ENCODE results near the gene GPRIN2. TPM values are rescaled to one million over a fixed set of nuclear protein-coding genes. Genes with fewer than 3 reads are reported as not detected.
"Not testable (repeated sequence)": the region's sequence is repeated elsewhere in the genome, so short reads cannot be mapped to it uniquely, and the experiment has no call there.

GPRIN2 gene
- total RNA-seq, 1 experiment from 2014 or later = not detected

GRCh38 chr10:46520941-46521340 is 35.5 kb downstream of the GPRIN2 start:
- DNase-seq (ENCODE audit: low spot score) = peak; percentile 83

GRCh38 chr10:46520381-46520780 is 36.1 kb downstream of the GPRIN2 start:
- no peak for DNase-seq (ENCODE audit: low spot score)

GRCh38 chr10:46518028-46518725 is 38.3 kb downstream of the GPRIN2 start:
- no peak for DNase-seq (ENCODE audit: low spot score)

- DNase-seq (ENCODE audit: low spot score) = no peak
These were observed 38.9 kb downstream of the GPRIN2 start for GRCh38 chr10:46517541-46517940.

GRCh38 chr10:46516660-46517416 is 39.6 kb downstream of the GPRIN2 start:
- peak; percentile 78 for DNase-seq (ENCODE audit: low spot score)

- no peak for DNase-seq (ENCODE audit: low spot score)
These were observed 40.7 kb downstream of the GPRIN2 start for GRCh38 chr10:46515793-46516192.

- DNase-seq (ENCODE audit: low spot score) = no peak
These were observed 41.1 kb downstream of the GPRIN2 start for GRCh38 chr10:46515366-46515765.

- DNase-seq (ENCODE audit: low spot score) = no peak
These were observed 41.6 kb downstream of the GPRIN2 start for GRCh38 chr10:46514899-46515298.

- no peak for DNase-seq (ENCODE audit: low spot score)
These were observed 42.0 kb downstream of the GPRIN2 start for GRCh38 chr10:46514431-46514861.

- not testable (repeated sequence) for DNase-seq (ENCODE audit: low spot score)
These were observed 43.1 kb downstream of the GPRIN2 start for GRCh38 chr10:46513333-46513732.

- DNase-seq (ENCODE audit: low spot score) = not testable (repeated sequence)
These were observed 43.7 kb downstream of the GPRIN2 start for GRCh38 chr10:46512725-46513124.

GRCh38 chr10:46512002-46512401 is 44.5 kb downstream of the GPRIN2 start:
- not testable (repeated sequence) for DNase-seq (ENCODE audit: low spot score)

Other genes with a start within 250 kb of the GPRIN2 start
- gene ANXA8L1, start 180.9 kb downstream of the GPRIN2 start, total RNA-seq (2014; rRNA removed; shearing (Covaris generic)) = 53.2 and 63.8 TPM in 2 replicates
- gene NPY4R, start 90.7 kb downstream of the GPRIN2 start, total RNA-seq (2014; rRNA removed; shearing (Covaris generic)) = 0.09 and 0.17 TPM in 2 replicates
- not detected in 2 replicates for gene SYT15, start 22.5 kb upstream of the GPRIN2 start, total RNA-seq (2014; rRNA removed; shearing (Covaris generic))